Mucosa of rectum (tissue), 2 donors: Measurements from ENCODE around the gene UTS2B.

Source experiments
- H3K27ac ChIP-seq, 2 donors: one replicate each; pipeline ENCODE4 v1.7.0; 2013; ENCODE audit warnings: inconsistent platforms in 2 of 2, low read depth in 2 of 2, low read length in 2 of 2
- H3K27me3 ChIP-seq, 2 donors: one replicate each; pipeline ENCODE4 v1.7.0; 2013; ENCODE audit warnings: low read length in 2 of 2; ENCODE audit not compliant: control insufficient read depth in 2 of 2, insufficient read depth in 2 of 2
- H3K36me3 ChIP-seq, 2 donors: one replicate each; pipeline ENCODE4 v1.7.0; 2013; ENCODE audit warnings: low read length in 2 of 2; ENCODE audit not compliant: control insufficient read depth in 2 of 2, insufficient read depth in 2 of 2
- H3K4me1 ChIP-seq, 2 donors: one replicate each; pipeline ENCODE4 v1.7.0; 2013; ENCODE audit warnings: low read length in 2 of 2, mild to moderate bottlenecking in 1 of 2; ENCODE audit not compliant: control insufficient read depth in 2 of 2, insufficient read depth in 2 of 2
- H3K4me3 ChIP-seq, 2 donors: one replicate each; pipeline ENCODE4 v1.7.0; 2013; ENCODE audit warnings: low read length in 2 of 2
- H3K9ac ChIP-seq, 2 donors: one replicate each; pipeline ENCODE4 v1.7.0; 2013; ENCODE audit warnings: low read length in 2 of 2, low read depth in 1 of 2, mild to moderate bottlenecking in 1 of 2
- H3K9me3 ChIP-seq, 2 donors: one replicate each; pipeline ENCODE4 v1.7.0; 2013; ENCODE audit warnings: low read length in 2 of 2; ENCODE audit not compliant: control insufficient read depth in 2 of 2
- donor health status: healthy.
- donor health status: Normal muscosa, but diverticular disease.

Gene UTS2B

DNA sequence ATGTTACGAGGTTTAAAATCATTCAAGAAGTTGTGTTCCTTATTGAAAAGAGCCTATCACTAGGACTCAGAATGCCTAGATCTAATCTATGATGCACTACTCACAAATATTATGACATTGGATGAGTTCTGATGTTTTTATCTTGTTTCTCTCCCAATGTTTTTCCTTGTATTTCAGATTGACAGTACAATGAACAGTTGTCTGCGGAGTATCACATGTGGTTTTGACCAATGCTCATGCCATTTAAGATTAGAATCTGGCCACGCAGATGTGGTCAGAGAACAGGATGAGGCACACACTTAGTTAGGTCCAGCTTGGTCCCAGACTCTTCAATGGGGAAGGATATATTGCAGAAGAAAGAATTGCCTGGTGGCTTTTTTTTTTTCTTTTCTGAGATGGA, 26.7 kb downstream of the UTS2B start:
- Histone ChIP-seq H3K27ac (no peak overlapping the region), H3K4me1 (no peaks in the 10 kb centered on the region), H3K9me3 (no peaks in the 10 kb centered on the region), H3K27me3 (no peaks in the 10 kb centered on the region), H3K36me3 (no peaks in the 10 kb centered on the region), H3K9ac (no peak overlapping the region), H3K4me3 (no peak overlapping the region)

DNA sequence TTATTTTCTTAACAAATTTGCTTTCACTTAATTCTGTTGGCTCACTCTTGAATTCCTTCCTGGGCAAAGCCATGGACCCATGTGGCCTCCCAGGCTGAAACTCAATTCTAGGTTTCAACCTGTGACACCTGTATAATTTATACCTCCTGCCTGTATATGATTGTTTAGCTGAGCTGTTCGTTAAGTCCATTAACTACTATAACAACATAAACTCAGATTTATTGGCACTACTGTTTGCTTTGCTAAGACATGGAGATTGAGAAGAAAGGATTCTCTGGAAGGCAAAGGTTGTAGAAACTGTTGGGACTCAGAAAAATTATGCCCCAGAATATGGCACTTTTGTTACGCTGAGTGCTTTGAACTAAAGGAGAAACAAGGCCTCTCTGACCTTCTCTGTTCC, 27.9 kb downstream of the UTS2B start:
- Histone ChIP-seq H3K27me3 (no peaks in the 10 kb centered on the region), H3K4me1 (no peaks in the 10 kb centered on the region), H3K36me3 (no peaks in the 10 kb centered on the region), H3K4me3 (no peak overlapping the region), H3K9me3 (no peaks in the 10 kb centered on the region), H3K27ac (no peak overlapping the region), H3K9ac (no peak overlapping the region)

DNA sequence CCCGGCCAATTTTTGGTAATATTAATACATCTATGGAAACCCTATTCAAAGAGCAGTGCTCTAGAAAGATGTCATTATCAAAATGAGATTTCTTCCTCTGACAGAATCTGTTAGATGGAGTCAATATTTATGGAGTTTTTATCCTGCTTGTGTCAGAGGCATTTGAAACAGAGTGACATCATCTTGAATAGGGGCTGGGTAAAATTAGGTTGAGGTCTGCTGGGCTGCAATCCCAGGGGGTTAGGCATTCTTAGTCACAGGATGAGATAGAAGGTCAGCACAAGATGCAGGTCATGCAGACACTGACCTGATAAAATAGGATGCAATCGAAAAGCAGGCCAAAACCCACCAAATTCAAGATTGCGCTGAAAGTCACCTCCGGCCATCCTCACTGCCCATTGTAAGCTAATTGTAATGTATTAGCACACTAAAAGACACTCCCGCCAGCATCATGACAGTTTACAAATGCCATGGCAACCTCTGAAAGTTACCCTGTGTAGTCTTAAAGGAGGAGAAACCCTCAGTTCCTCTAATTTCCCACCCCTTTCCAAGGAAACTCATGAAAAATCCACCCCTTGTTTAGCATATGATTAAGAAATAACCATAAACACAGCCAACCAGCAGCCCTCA, 28.4 kb downstream of the UTS2B start:
- H3K4me3 ChIP-seq = no peak overlapping the region

DNA sequence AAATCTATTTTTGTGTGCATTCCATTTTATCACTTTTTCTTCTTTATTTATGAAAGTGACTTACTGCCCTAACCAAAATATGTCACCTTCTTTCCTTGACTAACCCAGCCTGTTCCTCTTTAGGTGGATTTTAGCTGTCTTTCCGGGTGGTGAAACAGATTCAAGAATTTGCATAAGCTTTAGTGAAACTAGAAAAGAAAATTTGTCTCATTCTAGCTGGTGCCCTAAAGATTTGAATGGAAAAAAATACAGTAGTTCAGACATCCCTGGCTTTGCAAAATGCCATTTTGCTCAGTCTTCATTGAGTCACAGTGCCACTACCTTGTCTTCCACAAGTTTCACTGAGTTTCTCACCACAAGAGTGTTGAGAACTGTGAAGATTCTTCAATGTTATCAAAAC, 29.3 kb downstream of the UTS2B start:
- no peaks in the 10 kb centered on the region for H3K27me3 ChIP-seq
- H3K9me3 ChIP-seq = no peaks in the 10 kb centered on the region
- H3K4me3 ChIP-seq = no peak overlapping the region
- no peak overlapping the region for H3K27ac ChIP-seq
- no peaks in the 10 kb centered on the region for H3K36me3 ChIP-seq
- H3K4me1 ChIP-seq = no peaks in the 10 kb centered on the region
- no peak overlapping the region for H3K9ac ChIP-seq

More for the DNA sequence above, 28.4 kb downstream of the UTS2B start:
- Histone ChIP-seq H3K36me3 (no peaks in the 10 kb centered on the region), H3K9ac (no peak overlapping the region), H3K4me1 (no peaks in the 10 kb centered on the region), H3K9me3 (no peaks in the 10 kb centered on the region), H3K27me3 (no peaks in the 10 kb centered on the region), H3K27ac (no peak overlapping the region)

DNA sequence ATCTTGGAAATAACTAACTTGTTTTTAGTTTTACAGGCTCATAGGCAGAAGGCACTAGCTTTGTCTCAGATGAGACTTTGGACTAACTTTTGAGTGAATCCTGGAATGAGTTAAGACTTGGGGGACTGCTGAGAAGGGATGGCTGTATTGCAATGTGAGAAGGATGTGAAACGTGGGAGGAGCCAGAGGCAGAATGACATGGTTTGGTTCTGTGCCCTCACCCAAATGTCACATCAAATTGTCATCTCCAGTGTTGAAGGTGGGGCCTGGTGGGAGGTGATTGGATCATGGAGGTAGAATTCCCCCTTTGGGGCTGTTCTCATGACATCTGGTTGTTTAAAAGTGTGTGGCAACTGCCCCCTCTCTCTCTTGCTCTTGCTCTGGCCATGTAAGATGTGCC, 29.9 kb downstream of the UTS2B start:
- Histone ChIP-seq H3K36me3 (no peaks in the 10 kb centered on the region), H3K27ac (no peak overlapping the region)

DNA sequence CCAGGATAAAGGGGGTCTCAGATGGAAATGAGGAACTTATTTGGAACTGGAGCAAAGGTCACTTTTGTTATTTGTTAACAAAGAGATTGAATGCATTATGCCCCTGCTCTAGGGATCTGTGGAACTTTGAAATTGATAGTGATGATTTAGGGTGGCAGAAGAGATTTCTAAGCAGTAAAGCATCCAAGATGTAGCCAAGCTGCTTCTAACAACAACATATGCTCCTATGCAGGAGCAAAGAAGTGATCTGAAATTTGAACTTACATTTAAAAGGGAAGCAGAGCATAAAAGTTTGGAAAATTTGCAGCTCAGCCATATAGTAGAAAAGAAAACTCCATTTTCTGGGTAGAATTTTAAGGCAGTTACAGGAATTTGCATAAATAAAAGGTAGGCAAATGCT, 31.5 kb downstream of the UTS2B start:
- Histone ChIP-seq H3K36me3 (no peaks in the 10 kb centered on the region), H3K4me3 (no peak overlapping the region), H3K9ac (no peak overlapping the region), H3K9me3 (no peaks in the 10 kb centered on the region), H3K4me1 (no peaks in the 10 kb centered on the region), H3K27ac (no peak overlapping the region), H3K27me3 (no peaks in the 10 kb centered on the region)

More for the DNA sequence above, 29.9 kb downstream of the UTS2B start:
- Histone ChIP-seq H3K9ac (no peak overlapping the region), H3K4me3 (no peak overlapping the region), H3K27me3 (no peaks in the 10 kb centered on the region), H3K4me1 (no peaks in the 10 kb centered on the region), H3K9me3 (no peaks in the 10 kb centered on the region)

DNA sequence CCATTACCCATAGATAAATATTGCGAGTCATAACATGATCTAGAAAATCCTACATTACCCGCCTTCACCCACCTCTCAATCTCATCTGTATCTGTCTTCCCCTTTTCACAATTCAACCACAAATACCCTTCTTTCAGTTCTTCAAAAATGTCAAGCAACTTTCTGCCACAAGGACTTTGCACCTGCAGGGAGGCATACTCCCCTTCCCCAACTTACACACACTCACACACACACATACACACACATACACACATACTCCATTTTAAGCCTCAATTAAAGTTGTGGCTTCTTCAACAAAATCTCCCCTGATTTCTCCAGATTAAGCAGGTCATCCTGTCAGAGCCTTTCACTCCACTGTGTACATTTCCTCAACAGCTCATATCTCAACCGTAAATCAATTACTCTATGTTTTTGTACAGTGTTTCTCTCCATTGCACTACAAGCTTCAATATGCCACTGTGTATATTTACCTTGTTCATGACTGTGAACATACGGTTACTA, 34.2 kb downstream of the UTS2B start:
- Histone ChIP-seq H3K9me3 (no peaks in the 10 kb centered on the region), H3K27me3 (no peaks in the 10 kb centered on the region), H3K4me3 (no peak overlapping the region), H3K4me1 (no peaks in the 10 kb centered on the region), H3K9ac (no peak overlapping the region), H3K36me3 (no peaks in the 10 kb centered on the region), H3K27ac (no peak overlapping the region)

DNA sequence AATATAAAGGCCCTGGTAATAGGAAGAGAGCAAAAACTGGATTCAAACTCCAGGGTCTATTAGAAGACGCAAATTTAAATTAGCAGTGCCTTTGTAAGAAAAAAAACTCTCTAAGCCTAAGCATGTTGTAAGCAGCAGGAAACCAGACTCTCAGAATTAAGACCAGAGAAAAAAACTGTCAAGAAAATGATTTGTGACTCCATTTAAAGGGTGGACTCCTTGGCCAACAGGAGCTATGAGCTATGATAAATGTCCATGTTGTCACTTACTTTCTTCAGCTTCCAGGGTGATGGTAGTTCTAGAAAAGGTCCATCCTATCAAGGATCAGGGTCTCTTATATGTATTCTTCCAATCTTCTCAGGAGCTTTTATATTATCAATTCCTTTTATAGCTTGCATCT, 36.0 kb downstream of the UTS2B start:
- Histone ChIP-seq H3K4me1 (no peaks in the 10 kb centered on the region), H3K9ac (no peak overlapping the region), H3K27ac (no peak overlapping the region), H3K9me3 (no peaks in the 10 kb centered on the region), H3K4me3 (no peak overlapping the region), H3K36me3 (no peaks in the 10 kb centered on the region), H3K27me3 (no peaks in the 10 kb centered on the region)

DNA sequence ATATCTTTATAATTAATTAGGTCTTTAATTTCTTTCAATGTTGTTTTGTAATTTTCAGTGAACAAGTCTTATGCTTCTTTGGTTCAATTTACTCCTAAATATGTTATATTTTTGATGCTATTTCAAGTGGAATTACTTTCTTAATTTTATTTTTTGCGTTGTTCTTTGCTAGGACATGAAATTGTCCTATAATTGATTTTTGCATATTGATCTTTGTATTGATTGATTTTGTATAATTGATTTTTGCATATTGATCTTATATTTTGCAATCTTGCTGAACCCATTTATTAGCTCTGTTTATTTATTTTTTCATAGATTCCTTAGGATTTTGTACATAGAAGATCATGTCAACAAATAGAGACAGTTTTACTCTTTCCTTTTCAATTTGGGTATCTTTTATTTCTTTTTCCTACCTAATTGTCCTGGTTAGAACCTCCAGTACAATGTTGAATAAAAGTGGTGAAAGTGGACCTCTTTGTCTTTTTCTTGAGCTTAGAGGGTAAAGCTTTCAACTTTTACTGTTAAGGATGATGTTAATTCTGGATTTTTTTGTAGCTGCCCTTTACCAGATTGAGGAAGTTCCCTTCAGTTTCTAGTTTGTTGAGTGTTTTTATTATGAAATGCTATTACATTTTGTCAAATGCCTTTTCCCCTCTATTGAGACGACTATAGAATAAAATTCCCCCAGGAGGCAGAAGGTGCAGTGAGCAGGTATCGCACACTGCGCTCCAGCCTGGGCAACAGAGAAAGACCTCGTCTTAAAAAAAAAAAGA, 37.9 kb downstream of the UTS2B start:
- Histone ChIP-seq H3K4me1 (no peaks in the 10 kb centered on the region), H3K27ac (no peak overlapping the region), H3K9ac (no peak overlapping the region), H3K9me3 (no peaks in the 10 kb centered on the region), H3K27me3 (no peaks in the 10 kb centered on the region), H3K4me3 (no peak overlapping the region), H3K36me3 (no peaks in the 10 kb centered on the region)

DNA sequence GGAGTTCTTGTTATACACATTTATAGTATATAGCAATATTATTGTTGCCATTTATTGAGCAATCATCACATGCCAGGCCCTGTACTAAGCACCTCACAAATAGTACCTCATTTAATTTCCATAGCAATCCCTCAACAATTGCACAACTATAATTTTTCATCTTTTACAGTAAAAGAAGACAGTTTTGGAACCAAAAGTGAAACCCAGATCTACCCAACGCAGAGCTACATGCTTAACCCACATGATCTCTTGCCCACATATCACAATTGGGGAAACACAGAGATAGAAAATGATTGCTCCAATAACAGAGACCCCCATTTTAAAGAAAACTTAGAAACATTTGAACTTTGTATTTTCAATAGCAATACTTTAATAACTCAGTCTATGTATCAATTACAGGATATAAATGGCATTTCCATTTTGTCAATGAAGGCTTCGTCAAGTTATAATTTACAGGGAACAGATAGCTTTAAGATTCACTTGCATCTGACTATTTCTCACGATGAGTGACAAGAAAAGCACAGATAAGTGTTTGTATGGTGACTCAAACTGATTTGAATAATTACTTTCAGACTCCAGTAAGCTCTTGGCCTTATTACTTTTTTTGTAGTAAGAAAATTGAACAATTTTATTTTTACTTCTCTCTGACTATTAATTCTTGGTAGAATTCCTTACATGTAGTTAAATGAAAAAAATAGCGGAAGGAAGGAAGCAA, 39.9 kb downstream of the UTS2B start:
- no peak overlapping the region for H3K9ac ChIP-seq
- no peak overlapping the region for H3K4me3 ChIP-seq
- peak overlapping the region in 1 of 2 donors; percentile 12 for H3K27ac ChIP-seq
- H3K27me3 ChIP-seq = no peaks in the 10 kb centered on the region
- no peaks in the 10 kb centered on the region for H3K36me3 ChIP-seq
- H3K4me1 ChIP-seq = no peaks in the 10 kb centered on the region
- no peaks in the 10 kb centered on the region for H3K9me3 ChIP-seq
